GM21529 (cell line): Measurements from ENCODE around the gene TRIP13.
A peak's percentile ranks its signal among the peaks of the same experiment; 100 is the strongest.
"Not testable (repeated sequence)": the region's sequence is repeated elsewhere in the genome, so short reads cannot be mapped to it uniquely, and the experiment has no call there.

Source experiments
- ATAC-seq: cut with Tn5 transposase; IDR thresholded peaks from one replicate; pipeline ENCODE4 v1.9.1; 2021; ENCODE audit not compliant: unreplicated experiment

TRIP13 gene

GRCh38 chr5:916441-917293, 24.0 kb downstream of the TRIP13 start:
- no peak for ATAC-seq

- ATAC-seq: not testable (repeated sequence)
Measured at GRCh38 chr5:918717-919116, 26.0 kb downstream of the TRIP13 start.

GRCh38 chr5:919356-920000, 26.8 kb downstream of the TRIP13 start:
- no peak for ATAC-seq

GRCh38 chr5:920321-920720, 27.6 kb downstream of the TRIP13 start:
- ATAC-seq: no peak

GRCh38 chr5:921456-922435, 29.1 kb downstream of the TRIP13 start:
- ATAC-seq: no peak

- no peak for ATAC-seq
Measured at GRCh38 chr5:922436-923280, 30.0 kb downstream of the TRIP13 start.

- peak; percentile 83 for ATAC-seq
Measured at GRCh38 chr5:923281-923873, 30.7 kb downstream of the TRIP13 start.

- no peak for ATAC-seq
Measured at GRCh38 chr5:926417-927171, 33.9 kb downstream of the TRIP13 start.

- no peak for ATAC-seq
Measured at GRCh38 chr5:927172-928015, 34.7 kb downstream of the TRIP13 start.

- ATAC-seq: not testable (repeated sequence)
Measured at GRCh38 chr5:929182-929581, 36.5 kb downstream of the TRIP13 start.

GRCh38 chr5:929596-929995, 36.9 kb downstream of the TRIP13 start:
- ATAC-seq: no peak

GRCh38 chr5:930866-931265, 38.2 kb downstream of the TRIP13 start:
- no peak for ATAC-seq

- no peak for ATAC-seq
Measured at GRCh38 chr5:931570-932145, 39.0 kb downstream of the TRIP13 start.

- ATAC-seq: no peak
Measured at GRCh38 chr5:932151-932627, 39.5 kb downstream of the TRIP13 start.

GRCh38 chr5:932628-933250, 40.1 kb downstream of the TRIP13 start:
- no peak for ATAC-seq

- ATAC-seq: no peak
Measured at GRCh38 chr5:933251-933861, 40.7 kb downstream of the TRIP13 start.

- not testable (repeated sequence) for ATAC-seq
Measured at GRCh38 chr5:933951-934350, 41.3 kb downstream of the TRIP13 start.
